ENCODE measurements around the gene SH3RF3. TPM values are rescaled to one million over a fixed set of nuclear protein-coding genes. Genes with fewer than 3 reads are reported as not detected.

SH3RF3 gene
- total RNA-seq, 1 donor from 2014 or later: 0.28 TPM

DNA sequence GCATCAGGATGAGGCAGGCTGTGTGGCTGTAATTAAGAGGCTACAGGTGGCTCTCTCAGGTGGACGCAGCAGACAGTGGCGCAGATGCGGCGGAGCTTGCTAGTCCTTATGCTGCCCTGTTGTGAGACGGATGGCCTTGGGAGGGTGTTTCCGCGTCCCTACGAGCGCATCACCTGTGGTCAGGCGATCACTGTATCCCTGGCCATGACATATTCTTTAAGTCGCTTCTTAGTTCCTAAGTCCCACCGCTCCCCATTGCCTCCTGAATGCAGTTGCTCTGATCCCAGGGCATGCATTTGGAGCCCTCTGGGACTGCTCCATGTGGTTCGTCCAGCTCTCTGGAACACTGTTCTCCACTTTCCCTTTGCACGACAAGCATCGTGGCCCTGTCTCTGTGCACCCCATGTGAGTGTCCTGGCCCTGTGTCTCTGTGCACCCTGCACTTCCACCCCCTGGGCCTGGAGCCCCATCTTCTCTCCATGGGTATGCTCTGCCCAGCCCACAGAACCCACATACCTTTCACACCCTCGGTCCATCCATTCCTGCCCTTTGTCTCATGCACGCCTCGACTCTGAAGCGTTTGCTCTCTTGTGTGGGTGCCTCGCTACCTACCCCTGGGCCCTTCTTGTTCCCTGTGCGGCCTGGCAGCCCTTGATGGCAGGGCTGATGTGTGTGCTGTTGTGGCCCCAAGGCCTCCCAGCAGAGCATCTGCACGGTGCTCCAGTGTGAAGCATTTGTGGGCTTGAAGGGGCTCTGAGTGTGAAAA lies 74.4 kb downstream of the SH3RF3 start:
- peak overlapping the region; percentile 74 for H3K27ac Mint-ChIP-seq
- Histone ChIP-seq H3K27me3 (no peaks in the 10 kb centered on the region), H3K4me3 (no peak overlapping the region), H2AFZ (replicated peaks) (no peak overlapping the region), H3K4me2 (no peak overlapping the region), H3K9me3 (ENCODE audit: low read depth) (no peaks in the 10 kb centered on the region), H3K9ac (no peak overlapping the region), H3F3A (ENCODE audit: low read depth) (no peaks in the 10 kb centered on the region), H3K4me1 (no peaks in the 10 kb centered on the region), H4K20me1 (ENCODE audit: low read depth) (no peaks in the 10 kb centered on the region), H3K27ac (no peak overlapping the region), H3K79me2 (ENCODE audit: low read depth) (no peaks in the 10 kb centered on the region), H3K36me3 (no peaks in the 10 kb centered on the region)
- no peak overlapping the region for H3K4me3 Mint-ChIP-seq
- no peaks in the 10 kb centered on the region for H3K36me3 Mint-ChIP-seq
- DNase-seq (ENCODE audit: low spot score): no peak
- peaks cover 25% of the 10 kb centered on the region for H3K4me1 Mint-ChIP-seq
- peaks cover 10% of the 10 kb centered on the region for H3K27me3 Mint-ChIP-seq (ENCODE audit: insufficient read depth, low read depth)
- TF ChIP-seq EZH2 (IDR thresholded peaks at IDR 0.05): no peak
- TF ChIP-seq, protein P1, sequence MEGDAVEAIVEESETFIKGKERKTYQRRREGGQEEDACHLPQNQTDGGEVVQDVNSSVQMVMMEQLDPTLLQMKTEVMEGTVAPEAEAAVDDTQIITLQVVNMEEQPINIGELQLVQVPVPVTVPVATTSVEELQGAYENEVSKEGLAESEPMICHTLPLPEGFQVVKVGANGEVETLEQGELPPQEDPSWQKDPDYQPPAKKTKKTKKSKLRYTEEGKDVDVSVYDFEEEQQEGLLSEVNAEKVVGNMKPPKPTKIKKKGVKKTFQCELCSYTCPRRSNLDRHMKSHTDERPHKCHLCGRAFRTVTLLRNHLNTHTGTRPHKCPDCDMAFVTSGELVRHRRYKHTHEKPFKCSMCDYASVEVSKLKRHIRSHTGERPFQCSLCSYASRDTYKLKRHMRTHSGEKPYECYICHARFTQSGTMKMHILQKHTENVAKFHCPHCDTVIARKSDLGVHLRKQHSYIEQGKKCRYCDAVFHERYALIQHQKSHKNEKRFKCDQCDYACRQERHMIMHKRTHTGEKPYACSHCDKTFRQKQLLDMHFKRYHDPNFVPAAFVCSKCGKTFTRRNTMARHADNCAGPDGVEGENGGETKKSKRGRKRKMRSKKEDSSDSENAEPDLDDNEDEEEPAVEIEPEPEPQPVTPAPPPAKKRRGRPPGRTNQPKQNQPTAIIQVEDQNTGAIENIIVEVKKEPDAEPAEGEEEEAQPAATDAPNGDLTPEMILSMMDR (IDR thresholded peaks at IDR 0.05): no peak
- no peak for TF ChIP-seq EZH2phosphoT487 (IDR thresholded peaks at IDR 0.05)
- H3K9me3 Mint-ChIP-seq: no peaks in the 10 kb centered on the region

DNA sequence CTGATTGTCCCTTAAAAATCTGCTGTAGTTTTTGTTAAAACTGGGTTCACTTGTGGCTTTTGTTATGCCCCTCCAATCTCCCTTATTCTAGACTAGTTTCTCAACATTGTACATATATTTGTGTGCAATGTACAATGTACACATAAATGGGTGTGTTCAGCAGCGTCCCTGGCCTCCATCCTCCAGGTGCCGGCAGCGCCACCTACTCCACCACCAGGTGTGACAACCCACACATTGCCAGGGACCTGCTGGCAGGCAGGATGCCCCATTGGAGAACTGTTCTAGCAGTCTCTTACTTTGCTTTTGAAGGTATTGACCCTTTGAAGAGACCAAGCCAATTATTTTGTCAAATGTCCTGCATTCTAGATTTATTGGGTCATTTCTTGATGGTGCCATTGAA lies 75.4 kb downstream of the SH3RF3 start:
- H3K4me1 Mint-ChIP-seq: peaks cover 28% of the 10 kb centered on the region
- Histone ChIP-seq H3K27me3 (no peaks in the 10 kb centered on the region), H3F3A (ENCODE audit: low read depth) (no peaks in the 10 kb centered on the region), H2AFZ (replicated peaks) (no peak overlapping the region), H3K9me3 (ENCODE audit: low read depth) (no peaks in the 10 kb centered on the region), H3K36me3 (no peaks in the 10 kb centered on the region), H3K9ac (no peak overlapping the region), H4K20me1 (ENCODE audit: low read depth) (no peaks in the 10 kb centered on the region), H3K4me2 (no peak overlapping the region), H3K4me3 (no peak overlapping the region), H3K27ac (no peak overlapping the region), H3K79me2 (ENCODE audit: low read depth) (no peaks in the 10 kb centered on the region), H3K4me1 (no peaks in the 10 kb centered on the region)
- no peak overlapping the region for H3K4me3 Mint-ChIP-seq
- H3K9me3 Mint-ChIP-seq: no peaks in the 10 kb centered on the region
- H3K27ac Mint-ChIP-seq: no peak overlapping the region
- TF ChIP-seq EZH2 (IDR thresholded peaks at IDR 0.05): no peak
- no peak for TF ChIP-seq EZH2phosphoT487 (IDR thresholded peaks at IDR 0.05)
- TF ChIP-seq, protein P1 (IDR thresholded peaks at IDR 0.05): no peak
- no peak for DNase-seq (ENCODE audit: low spot score)
- peaks cover 10% of the 10 kb centered on the region for H3K27me3 Mint-ChIP-seq (ENCODE audit: insufficient read depth, low read depth)
- H3K36me3 Mint-ChIP-seq: no peaks in the 10 kb centered on the region

DNA sequence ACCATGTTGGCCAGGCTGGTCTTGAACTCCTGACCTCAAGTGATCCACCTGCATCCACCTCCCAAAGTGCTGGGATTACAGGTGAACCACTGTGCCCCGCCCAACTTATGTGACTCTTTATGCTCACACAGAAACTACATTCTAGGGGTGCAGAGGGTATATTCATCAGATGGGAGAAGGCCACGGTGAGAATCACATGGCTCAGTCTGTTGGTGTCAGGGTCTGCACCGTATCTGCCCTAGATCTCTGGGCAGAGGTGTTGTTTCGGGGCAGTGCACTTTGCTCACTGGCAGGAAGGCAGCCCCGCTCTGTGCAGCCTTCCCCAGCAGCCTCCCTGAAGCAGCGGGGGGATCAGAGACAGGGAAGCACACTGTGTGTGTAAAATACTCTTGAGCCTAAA lies 76.4 kb downstream of the SH3RF3 start:
- TF ChIP-seq EZH2phosphoT487 (IDR thresholded peaks at IDR 0.05) (no peak), EZH2 (IDR thresholded peaks at IDR 0.05) (no peak)
- TF ChIP-seq, protein P1 (IDR thresholded peaks at IDR 0.05): no peak
- no peaks in the 10 kb centered on the region for H3K9me3 ChIP-seq (ENCODE audit: low read depth)
- H3K27me3 Mint-ChIP-seq (ENCODE audit: insufficient read depth, low read depth): peaks cover 12% of the 10 kb centered on the region
- H3K79me2 ChIP-seq (ENCODE audit: low read depth): no peaks in the 10 kb centered on the region
- H3K9ac ChIP-seq: no peak overlapping the region
- no peak overlapping the region for H3K27ac ChIP-seq
- no peaks in the 10 kb centered on the region for H3K27me3 ChIP-seq
- no peaks in the 10 kb centered on the region for H3K36me3 ChIP-seq
- no peak overlapping the region for H3K4me3 ChIP-seq
- H3K9me3 Mint-ChIP-seq: no peaks in the 10 kb centered on the region
- no peak overlapping the region for H3K27ac Mint-ChIP-seq
- no peaks in the 10 kb centered on the region for H3F3A ChIP-seq (ENCODE audit: low read depth)
- no peak overlapping the region for H3K4me3 Mint-ChIP-seq
- no peaks in the 10 kb centered on the region for H4K20me1 ChIP-seq (ENCODE audit: low read depth)
- no peaks in the 10 kb centered on the region for H3K36me3 Mint-ChIP-seq
- H3K4me1 ChIP-seq: no peaks in the 10 kb centered on the region
- peaks cover 37% of the 10 kb centered on the region for H3K4me1 Mint-ChIP-seq
- no peak overlapping the region for H2AFZ ChIP-seq (replicated peaks)
- DNase-seq (ENCODE audit: low spot score): no peak
- no peak overlapping the region for H3K4me2 ChIP-seq
